Stimulated activated effector memory CD8-positive, alpha-beta T cell treated with anti-CD3 and anti-CD28 coated beads, Interleukin-12 subunit alpha, Interleukin-12 subunit beta, amount 100 ng/mL, for 72 hours (primary cell): ENCODE results near the gene PRR13.
"Not testable (repeated sequence)": the region's sequence is repeated elsewhere in the genome, so short reads cannot be mapped to it uniquely, and the experiment has no call there.

Experiments
- ATAC-seq: fragments of 150-1000 bp; cut with Tn5 transposase; 2 replicates; pipeline ENCODE4 v1.10.0; 2021
- DNase-seq, 2 donors: peaks; one replicate each; pipeline ENCODE4 v3.0.0; 2021 to 2022; ENCODE audit warnings: low spot score in 2 of 2
- H3K27ac Mint-ChIP-seq: one replicate; pipeline ENCODE4 v1.8.0; 2022; ENCODE audit warnings: mild to moderate bottlenecking, mixed read lengths
- H3K36me3 Mint-ChIP-seq: one replicate; pipeline ENCODE4 v1.8.0; 2022; ENCODE audit warnings: mild to moderate bottlenecking, mixed read lengths
- H3K4me1 Mint-ChIP-seq: one replicate; pipeline ENCODE4 v1.8.0; 2022; ENCODE audit warnings: mixed read lengths
- H3K4me3 Mint-ChIP-seq: one replicate; pipeline ENCODE4 v1.8.0; 2022; ENCODE audit warnings: mild to moderate bottlenecking, mixed read lengths
- H3K9me3 Mint-ChIP-seq: one replicate; pipeline ENCODE4 v1.8.0; 2022; ENCODE audit warnings: mixed read lengths

The PRR13 gene

DNA sequence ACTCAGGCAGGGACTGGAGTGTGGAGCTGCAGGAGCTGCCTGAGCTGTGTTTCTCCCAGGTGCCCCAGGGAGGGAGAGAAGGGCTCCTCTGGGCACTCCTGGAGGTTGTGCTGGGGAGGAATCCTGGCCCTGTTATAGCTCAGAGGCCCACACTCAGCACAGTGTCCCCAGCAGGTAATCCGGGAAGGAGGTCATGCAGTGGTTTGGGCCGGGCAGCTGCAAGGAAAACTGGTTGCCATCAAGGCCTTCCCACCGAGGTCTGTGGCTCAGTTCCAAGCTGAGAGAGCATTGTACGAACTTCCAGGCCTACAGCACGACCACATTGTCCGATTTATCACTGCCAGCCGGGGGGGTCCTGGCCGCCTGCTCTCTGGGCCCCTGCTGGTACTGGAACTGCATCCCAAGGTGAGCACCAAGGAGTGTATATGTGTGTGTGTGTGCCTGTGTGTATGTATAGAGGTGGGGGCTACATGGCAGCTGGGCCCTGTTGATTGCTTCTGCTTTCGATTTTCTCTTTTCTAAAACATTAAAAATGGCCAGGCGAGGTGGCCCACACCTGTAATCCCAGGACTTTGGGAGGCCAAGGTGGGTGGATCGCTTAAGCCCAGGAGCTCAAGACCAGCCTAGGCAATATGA, 15.9 kb upstream of the PRR13 start:
- DNase-seq (no peak), ATAC-seq (no peak)
- Mint-ChIP-seq H3K4me3 (no peak overlapping the region), H3K27ac (no peak overlapping the region), H3K36me3 (no peaks in the 10 kb centered on the region), H3K4me1 (peaks cover 21% of the 10 kb centered on the region), H3K9me3 (no peaks in the 10 kb centered on the region)

DNA sequence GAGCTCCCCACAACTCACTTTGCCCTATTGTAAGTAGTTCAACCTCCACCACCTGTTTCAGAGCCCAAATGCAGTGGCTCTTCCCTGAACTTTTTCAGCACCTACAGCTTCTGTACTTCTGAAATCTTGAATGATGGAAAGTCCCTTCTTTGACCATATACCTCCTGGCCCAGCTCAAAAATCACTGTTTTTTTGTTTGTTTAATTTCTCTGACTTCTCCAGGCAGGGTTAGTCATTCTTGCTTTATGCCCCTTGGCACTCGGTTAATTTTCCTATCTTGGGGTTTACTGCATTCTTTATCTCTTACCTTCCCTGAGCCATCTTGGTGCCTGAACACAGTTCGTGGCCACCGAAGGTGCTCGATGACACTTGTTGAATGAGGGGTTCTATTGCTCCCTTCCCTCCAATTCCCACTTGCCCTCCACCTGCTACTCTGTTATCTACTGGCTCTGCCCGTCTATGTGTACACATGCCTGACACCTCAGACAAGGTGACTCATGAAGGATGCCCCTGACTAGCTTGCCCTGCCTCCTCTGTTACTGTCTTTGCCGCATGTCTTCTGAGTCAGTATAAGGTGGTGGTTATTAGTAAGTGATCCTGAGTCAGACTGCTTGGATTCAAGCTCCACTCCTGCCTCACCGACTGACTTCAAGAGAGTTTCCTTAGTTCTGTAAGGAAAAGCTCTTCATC, 13.5 kb upstream of the PRR13 start:
- H3K4me3 Mint-ChIP-seq, result no peak overlapping the region
- no peaks in the 10 kb centered on the region for H3K9me3 Mint-ChIP-seq
- H3K27ac Mint-ChIP-seq, result peak overlapping the region; percentile 0
- H3K4me1 Mint-ChIP-seq, result peaks cover 14% of the 10 kb centered on the region
- DNase-seq, result no peak
- peak; percentile 100 for ATAC-seq
- no peaks in the 10 kb centered on the region for H3K36me3 Mint-ChIP-seq

DNA sequence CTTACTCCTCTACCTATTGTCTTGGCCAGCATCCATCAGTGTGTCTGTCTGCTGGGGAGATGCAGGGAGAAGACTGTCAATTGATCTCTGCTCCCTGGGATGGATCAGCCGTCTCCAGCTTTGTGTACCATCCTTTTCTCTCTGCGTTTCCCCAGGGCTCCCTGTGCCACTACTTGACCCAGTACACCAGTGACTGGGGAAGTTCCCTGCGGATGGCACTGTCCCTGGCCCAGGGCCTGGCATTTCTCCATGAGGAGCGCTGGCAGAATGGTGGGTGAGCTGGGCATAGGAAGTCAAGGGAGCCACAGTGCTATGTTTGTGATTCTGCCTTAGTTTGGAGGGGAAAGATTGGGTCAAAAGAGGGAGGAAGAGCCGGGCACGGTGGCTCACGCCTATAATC, 12.8 kb upstream of the PRR13 start:
- no peak overlapping the region for H3K27ac Mint-ChIP-seq
- ATAC-seq (no peak), DNase-seq (no peak)
- no peak overlapping the region for H3K4me3 Mint-ChIP-seq
- H3K4me1 Mint-ChIP-seq, result peaks cover 14% of the 10 kb centered on the region
- no peaks in the 10 kb centered on the region for H3K36me3 Mint-ChIP-seq
- no peaks in the 10 kb centered on the region for H3K9me3 Mint-ChIP-seq

DNA sequence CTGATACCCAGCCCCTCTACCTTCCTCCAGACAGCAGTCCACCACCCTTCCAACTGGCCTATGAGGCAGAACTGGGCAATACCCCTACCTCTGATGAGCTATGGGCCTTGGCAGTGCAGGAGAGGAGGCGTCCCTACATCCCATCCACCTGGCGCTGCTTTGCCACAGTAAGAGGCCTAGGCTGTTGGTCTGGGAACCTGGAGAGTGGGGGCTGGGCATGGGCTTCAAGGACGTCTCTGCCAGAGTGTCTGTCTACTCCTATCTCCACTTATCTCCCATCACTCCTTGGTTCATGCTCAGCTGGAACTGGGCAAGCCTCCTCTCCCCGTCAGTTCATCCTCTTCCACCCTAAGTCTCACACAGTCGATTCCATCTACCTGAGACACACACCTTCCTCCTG, 11.4 kb upstream of the PRR13 start:
- ATAC-seq (no peak), DNase-seq (no peak)
- no peaks in the 10 kb centered on the region for H3K9me3 Mint-ChIP-seq
- no peaks in the 10 kb centered on the region for H3K36me3 Mint-ChIP-seq
- H3K27ac Mint-ChIP-seq, result peak overlapping the region; percentile 20
- H3K4me1 Mint-ChIP-seq, result peaks cover 14% of the 10 kb centered on the region
- H3K4me3 Mint-ChIP-seq, result no peak overlapping the region

DNA sequence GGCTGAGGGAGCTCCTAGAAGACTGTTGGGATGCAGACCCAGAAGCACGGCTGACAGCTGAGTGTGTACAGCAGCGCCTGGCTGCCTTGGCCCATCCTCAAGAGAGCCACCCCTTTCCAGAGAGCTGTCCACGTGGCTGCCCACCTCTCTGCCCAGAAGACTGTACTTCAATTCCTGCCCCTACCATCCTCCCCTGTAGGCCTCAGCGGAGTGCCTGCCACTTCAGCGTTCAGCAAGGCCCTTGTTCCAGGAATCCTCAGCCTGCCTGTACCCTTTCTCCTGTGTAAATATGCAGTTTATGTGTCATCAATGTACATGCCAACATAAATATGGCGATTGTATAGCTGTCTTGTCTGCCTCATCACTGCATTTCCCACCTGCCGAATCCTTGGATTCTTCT, 10.3 kb upstream of the PRR13 start:
- H3K36me3 Mint-ChIP-seq, result no peaks in the 10 kb centered on the region
- ATAC-seq (no peak), DNase-seq (no peak)
- no peak overlapping the region for H3K27ac Mint-ChIP-seq
- no peak overlapping the region for H3K4me3 Mint-ChIP-seq
- peaks cover 14% of the 10 kb centered on the region for H3K4me1 Mint-ChIP-seq
- H3K9me3 Mint-ChIP-seq, result no peaks in the 10 kb centered on the region

DNA sequence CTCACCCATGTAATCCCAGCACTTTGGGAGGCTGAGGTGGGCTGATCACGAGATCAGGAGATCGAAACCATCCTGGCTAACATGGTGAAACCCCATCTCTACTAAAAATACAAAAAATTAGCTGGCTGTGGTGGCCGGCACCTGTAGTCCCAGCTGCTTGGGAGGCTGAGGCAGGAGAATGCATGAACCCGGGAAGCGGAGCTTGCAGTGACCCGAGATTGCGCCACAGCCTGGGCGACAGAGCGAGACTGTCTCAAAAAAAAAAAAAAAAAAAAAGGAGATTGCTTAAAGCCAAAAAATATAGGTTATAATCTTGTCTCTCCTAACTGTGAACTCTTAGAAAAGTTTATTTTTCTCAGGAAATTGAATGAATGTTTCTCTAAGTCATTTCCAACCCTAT, 6.2 kb upstream of the PRR13 start:
- not testable (repeated sequence) for H3K9me3 Mint-ChIP-seq, H3K36me3 Mint-ChIP-seq, H3K4me1 Mint-ChIP-seq, DNase-seq, H3K27ac Mint-ChIP-seq, ATAC-seq, H3K4me3 Mint-ChIP-seq

DNA sequence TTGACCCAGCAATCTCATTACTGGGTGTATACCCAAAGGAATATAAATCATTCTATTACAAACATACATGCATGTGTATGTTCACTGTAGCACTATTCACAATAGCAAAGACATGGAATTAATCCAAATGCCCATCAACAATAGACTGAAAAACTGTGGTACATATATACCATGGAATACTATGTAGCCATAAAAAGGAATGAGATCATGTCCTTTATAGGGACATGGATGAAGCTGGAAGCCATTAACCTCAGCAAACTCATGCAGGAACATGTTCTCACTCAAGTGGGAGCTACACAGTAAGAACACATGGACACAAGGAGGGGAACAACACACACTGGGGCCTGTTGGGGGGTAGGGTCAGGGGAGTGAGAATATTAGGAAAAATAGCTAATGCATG, 2.0 kb upstream of the PRR13 start:
- Mint-ChIP-seq H3K4me1 (peaks cover 26% of the 10 kb centered on the region), H3K36me3 (peaks cover 33% of the 10 kb centered on the region)
- H3K9me3 Mint-ChIP-seq, H3K4me3 Mint-ChIP-seq, DNase-seq, ATAC-seq, H3K27ac Mint-ChIP-seq: not testable (repeated sequence)

DNA sequence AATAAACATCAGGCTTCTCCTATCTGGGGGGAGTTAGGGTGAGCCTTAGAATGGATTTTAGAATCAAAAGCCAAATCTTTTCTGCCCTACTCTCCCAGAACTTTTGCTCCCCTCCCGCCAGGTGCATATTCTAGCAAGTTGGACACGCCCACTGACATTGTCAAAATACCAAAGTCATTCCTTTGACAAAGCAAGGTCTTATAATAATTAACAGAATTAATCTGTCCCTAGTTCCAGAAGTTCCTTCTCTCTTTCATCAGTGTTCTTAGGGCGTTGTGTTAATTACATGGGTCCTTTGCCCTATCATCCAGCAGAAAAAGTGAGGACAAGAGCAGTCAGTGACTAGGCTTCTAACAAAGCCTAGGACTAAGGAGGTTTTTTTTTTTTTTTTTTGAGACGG, 2.4 kb downstream of the PRR13 start:
- H3K4me1 Mint-ChIP-seq, result peaks cover 45% of the 10 kb centered on the region
- H3K27ac Mint-ChIP-seq, result peak overlapping the region; percentile 88
- no peak for DNase-seq
- ATAC-seq, result no peak
- H3K36me3 Mint-ChIP-seq, result peaks cover 76% of the 10 kb centered on the region
- H3K9me3 Mint-ChIP-seq, result no peaks in the 10 kb centered on the region
- peak overlapping the region; percentile 81 for H3K4me3 Mint-ChIP-seq

DNA sequence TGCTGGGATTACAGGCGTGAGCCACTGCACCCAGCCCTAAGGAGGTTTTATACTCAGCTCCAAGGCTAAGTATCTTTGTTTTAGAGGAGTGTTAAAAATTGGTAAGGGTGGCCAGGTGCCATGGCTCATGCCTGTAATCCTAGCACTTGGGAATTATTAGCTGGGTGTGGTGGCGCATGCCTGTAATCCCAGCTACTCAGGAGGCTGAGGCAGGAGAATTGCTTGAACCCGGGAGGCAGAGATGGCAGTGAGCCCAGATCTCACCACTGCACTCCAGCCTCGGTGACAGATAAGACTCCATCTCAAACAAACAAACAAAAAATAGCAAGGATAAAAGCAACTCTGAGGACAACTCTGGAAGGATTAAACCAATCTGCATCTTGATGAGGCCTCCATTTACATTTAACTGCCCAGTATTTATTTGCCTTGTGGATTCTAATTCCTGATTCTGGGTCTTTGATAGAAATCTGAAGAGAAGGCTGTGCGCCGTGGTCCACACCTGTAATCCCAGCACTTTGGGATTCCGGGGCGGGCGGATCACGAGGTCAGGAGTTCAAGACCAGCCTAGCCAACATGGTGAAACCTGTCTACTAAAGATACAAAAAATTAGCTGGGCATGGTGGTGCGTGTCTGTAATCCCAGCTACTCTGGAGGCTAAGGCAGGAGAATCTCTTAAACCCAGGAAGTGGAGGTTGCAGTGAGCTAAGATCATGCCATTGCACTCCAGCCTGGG, 3.2 kb downstream of the PRR13 start:
- not testable (repeated sequence) for H3K9me3 Mint-ChIP-seq, DNase-seq, ATAC-seq
- peak overlapping the region; percentile 81 for H3K4me3 Mint-ChIP-seq
- H3K36me3 Mint-ChIP-seq, result peaks cover 83% of the 10 kb centered on the region
- peak overlapping the region; percentile 40 for H3K27ac Mint-ChIP-seq
- peaks cover 45% of the 10 kb centered on the region for H3K4me1 Mint-ChIP-seq

DNA sequence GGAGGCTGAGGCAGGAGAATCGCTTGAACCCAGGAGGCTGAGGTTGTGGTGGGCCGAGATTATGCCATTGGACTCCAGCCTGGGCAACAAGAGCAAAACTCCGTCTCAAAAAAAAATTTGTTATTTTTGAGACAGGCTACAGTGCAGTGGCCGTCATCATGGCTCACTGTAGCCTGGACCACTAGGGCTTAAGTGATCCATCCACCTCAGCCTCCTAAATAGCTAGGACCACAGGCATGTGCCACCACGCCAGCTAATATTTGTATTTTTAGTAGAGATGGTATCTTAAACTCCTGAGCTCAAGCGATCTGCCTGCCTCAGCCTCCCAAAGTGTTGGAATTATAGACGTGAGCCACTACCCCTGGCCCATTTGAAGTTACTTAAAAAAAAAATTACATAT, 9.4 kb downstream of the PRR13 start:
- Mint-ChIP-seq H3K4me1 (peaks cover 39% of the 10 kb centered on the region), H3K36me3 (peaks cover 84% of the 10 kb centered on the region), H3K27ac (no peak overlapping the region), H3K9me3 (no peaks in the 10 kb centered on the region), H3K4me3 (no peak overlapping the region)
- DNase-seq (no peak), ATAC-seq (no peak)

DNA sequence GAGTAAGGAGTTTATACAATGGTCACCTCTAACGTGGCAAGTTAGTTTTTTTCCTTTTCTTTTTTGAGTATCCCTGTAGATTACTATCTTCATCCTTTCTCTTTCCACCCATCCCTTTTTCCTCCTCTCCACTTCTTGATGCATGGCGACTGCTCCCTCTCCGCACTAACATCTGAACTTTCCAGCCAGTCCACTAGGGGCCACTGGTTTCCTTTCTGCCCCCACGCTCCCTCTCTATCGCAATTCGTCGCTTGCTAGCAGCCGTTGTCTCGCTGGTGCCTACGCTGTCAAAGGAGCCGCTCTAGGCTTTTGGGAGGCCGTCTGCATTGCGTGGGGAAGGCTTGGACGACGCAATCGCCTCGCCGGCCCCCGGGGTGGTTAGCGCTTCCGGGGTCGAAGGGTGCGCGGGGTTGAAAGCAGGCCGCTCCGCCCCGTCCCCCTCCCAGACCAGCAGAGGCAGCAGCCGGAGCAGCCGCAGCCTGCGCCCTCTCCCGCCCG, 10.2 kb downstream of the PRR13 start, which contains the start of gene PCBP2:
Gene PCBP2, plus strand, starts transcription at position 442 of the 498 bp plus-strand sequence. CDS start 2,699 bp downstream, outside the sequence.
- Mint-ChIP-seq H3K4me3 (peak within 1 kb of the TSS; percentile 89), H3K4me1 (peaks cover 32% of the 10 kb centered on the region), H3K36me3 (peaks cover 84% of the 10 kb centered on the region), H3K27ac (peak within 1 kb of the TSS; percentile 99), H3K9me3 (no peaks in the 10 kb centered on the region)
- DNase-seq (peak; percentile 90 to 97), ATAC-seq (peak; percentile 98)

DNA sequence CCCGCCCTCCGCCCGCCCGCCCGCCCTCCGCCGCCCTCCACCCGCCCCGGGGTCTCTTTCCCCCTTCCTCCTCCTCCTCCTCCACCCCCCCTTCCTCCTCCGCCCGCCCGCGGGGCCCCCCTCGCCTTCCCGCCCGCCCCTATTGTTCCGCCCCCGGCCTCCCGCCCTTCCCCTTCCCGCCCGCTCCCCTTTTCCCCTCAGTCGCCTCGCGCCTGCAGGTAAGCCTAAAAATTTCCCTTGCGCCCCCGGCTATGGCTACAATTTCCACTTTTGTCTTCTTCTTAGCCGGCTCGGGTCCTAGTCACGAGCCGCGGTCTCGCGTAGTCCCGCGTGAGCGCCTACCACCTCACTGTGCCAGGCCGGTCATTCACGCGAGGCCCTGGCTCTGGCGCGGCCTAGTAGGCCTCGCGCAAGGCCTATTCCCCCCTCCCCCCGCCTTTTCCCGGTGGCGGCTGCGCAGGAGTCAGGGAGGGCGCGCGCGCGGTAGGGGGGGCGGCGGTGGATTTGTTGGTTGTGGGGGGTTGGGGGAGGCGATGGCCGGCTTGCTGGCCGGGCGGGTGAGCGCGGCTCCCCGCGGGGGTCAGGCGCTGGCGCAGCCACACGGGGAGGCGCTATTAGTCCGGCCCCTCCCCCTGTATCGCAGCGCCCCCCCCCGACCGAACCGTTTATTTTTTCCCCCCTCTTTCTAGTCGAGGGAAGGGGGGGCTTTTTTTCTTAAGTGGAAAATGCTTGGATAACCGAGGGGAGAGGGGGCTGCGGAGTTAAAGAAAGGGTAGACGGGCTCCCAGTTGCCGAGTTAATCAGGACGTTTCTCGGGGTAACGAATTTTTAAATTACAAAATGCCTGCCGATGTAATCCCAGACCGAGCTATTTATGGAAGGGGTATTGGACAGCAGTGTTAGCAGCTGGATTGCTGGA, 10.9 kb downstream of the PRR13 start:
- Mint-ChIP-seq H3K27ac (peak overlapping the region; percentile 99), H3K4me3 (peak overlapping the region; percentile 89), H3K9me3 (no peaks in the 10 kb centered on the region), H3K4me1 (peaks cover 32% of the 10 kb centered on the region), H3K36me3 (peaks cover 84% of the 10 kb centered on the region)
- ATAC-seq (peak; percentile 53), DNase-seq (peak; percentile 68 to 90)

DNA sequence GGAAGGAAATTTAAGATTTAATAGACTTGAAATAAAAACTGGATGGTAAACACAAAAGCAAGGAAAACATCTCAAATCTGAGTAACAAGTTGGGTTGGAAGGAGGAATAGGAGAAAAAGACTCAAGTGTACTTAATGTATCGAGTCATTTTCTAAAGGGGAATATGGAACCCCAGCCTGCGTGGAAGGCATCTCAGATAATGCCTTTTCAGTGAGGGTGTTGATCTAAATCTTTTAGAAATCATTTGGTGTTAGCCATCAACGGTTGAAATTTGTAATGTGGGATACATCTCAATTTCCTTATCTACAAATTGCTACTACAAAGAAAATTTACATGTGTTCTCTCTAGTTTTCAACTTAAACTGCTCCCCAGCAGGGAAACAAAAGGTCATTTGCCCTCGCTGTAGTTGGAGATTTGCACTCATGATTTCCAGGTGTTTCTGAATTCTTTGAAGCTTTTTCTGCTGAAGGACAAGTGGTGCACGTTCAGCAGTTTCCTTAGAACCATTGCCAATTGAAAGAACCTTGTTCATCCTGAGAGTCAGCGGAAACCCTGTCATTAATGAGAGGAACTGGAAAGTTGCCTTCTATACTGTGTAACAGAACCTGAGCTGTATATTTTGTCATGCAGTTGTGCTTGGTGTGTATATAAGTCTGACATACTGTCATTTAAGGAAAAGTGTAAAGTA, 12.6 kb downstream of the PRR13 start:
- H3K4me1 Mint-ChIP-seq, result peaks cover 38% of the 10 kb centered on the region

DNA sequence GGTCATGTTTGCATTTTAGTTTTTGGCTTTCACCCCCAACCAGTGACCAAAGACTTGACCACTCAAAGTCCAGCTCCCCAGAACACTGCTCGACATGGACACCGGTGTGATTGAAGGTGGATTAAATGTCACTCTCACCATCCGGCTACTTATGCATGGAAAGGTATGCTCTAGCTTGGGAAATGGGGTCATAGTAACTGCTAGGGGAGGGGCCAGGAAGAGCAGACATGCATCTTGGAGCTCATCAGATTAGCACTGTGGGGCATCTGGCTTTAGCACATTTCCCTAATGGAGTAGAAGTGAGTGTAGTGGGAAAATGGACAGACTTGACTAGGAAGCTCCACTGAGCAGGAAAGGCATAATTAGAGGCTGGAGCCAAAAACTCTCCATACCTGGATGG, 13.2 kb downstream of the PRR13 start:
- H3K27ac Mint-ChIP-seq, result peak overlapping the region; percentile 99
- peaks cover 38% of the 10 kb centered on the region for H3K4me1 Mint-ChIP-seq
- DNase-seq, result no peak
- no peaks in the 10 kb centered on the region for H3K9me3 Mint-ChIP-seq
- no peak for ATAC-seq
- H3K36me3 Mint-ChIP-seq, result peaks cover 85% of the 10 kb centered on the region
- peak overlapping the region; percentile 89 for H3K4me3 Mint-ChIP-seq

More for the DNA sequence above, 12.6 kb downstream of the PRR13 start:
- Mint-ChIP-seq H3K4me3 (peak overlapping the region; percentile 89), H3K36me3 (peaks cover 84% of the 10 kb centered on the region), H3K9me3 (no peaks in the 10 kb centered on the region), H3K27ac (peak overlapping the region; percentile 99)
- ATAC-seq, result no peak
- DNase-seq, result no peak
